T-cell (primary cell): Measurements from ENCODE around the gene SFMBT2. TPM values are rescaled to one million over a fixed set of nuclear protein-coding genes. Genes with fewer than 3 reads are reported as not detected.
A peak's percentile ranks its signal among the peaks of the same experiment; 100 is the strongest.

Experiments
- ATAC-seq, 4 experiments: fragments of 200-7000 bp in 3 of 4; fragments of 150-1000 bp in 1 of 4; cut with Tn5 transposase; replicated peaks in 1 of 4; 1 replicate in 3 of 4; 2 replicates in 1 of 4; pipeline ENCODE4 v1.10.0; 2021; ENCODE audit warnings: moderate library complexity in 3 of 4, mild to moderate bottlenecking in 2 of 4, moderate number of reproducible peaks in 1 of 4
- CTCF ChIA-PET, 2 donors: fragments of 300-600 bp; sonication (Branson Sonifier 250); formaldehyde crosslinking; loops; one replicate each; lab custom pipeline; 2022; ENCODE audit warnings: antibody characterized with exemption in 2 of 2; lab: Charles Lee
- POLR2A ChIA-PET, 2 donors: fragments of 300-600 bp; sonication (Branson Sonifier 250); formaldehyde crosslinking; loops; one replicate each; lab custom pipeline; 2022; ENCODE audit warnings: antibody characterized with exemption in 2 of 2; lab: Charles Lee
- DNase-seq, 35 experiments: peaks; one replicate each; pipeline versions ENCODE4 v3.0.0 to v3.0.0-alpha.2; 2013 to 2023
- H3K27ac ChIP-seq: one replicate; pipeline ENCODE4 v1.5.1; 2013; ENCODE audit warnings: low read length
- H3K27me3 ChIP-seq, 2 experiments: replicated peaks in 1 of 2; 1 replicate in 1 of 2; 2 replicates in 1 of 2; pipeline versions ENCODE4 v1.6.1 to v1.7.0; 2013; ENCODE audit warnings: low read length in 1 of 2, mixed read lengths in 1 of 2; ENCODE audit not compliant: control insufficient read depth in 2 of 2, insufficient read depth in 2 of 2; ENCODE audit errors: extremely low read depth in 1 of 2
- H3K36me3 ChIP-seq, 2 donors: 1 replicate in 1 of 2; 2 replicates in 1 of 2; pipeline versions ENCODE4 v1.6.1 to v1.7.0; 2013; ENCODE audit warnings: low read length in 1 of 2; ENCODE audit not compliant: control insufficient read depth in 2 of 2, insufficient read depth in 1 of 2; ENCODE audit errors: extremely low read depth in 1 of 2
- H3K4me1 ChIP-seq, 2 experiments: 1 replicate in 1 of 2; 2 replicates in 1 of 2; pipeline versions ENCODE4 v1.6.1 to v1.7.0; 2013; ENCODE audit warnings: low read length in 2 of 2, mixed read lengths in 1 of 2; ENCODE audit not compliant: insufficient read depth in 2 of 2, control insufficient read depth in 1 of 2; ENCODE audit errors: extremely low read depth in 1 of 2
- H3K4me3 ChIP-seq, 2 donors: 1 replicate in 1 of 2; 2 replicates in 1 of 2; pipeline versions ENCODE4 v1.5.1 to v1.7.0; 2013; ENCODE audit warnings: mild to moderate bottlenecking in 2 of 2, low read length in 1 of 2, moderate library complexity in 1 of 2; ENCODE audit not compliant: control insufficient read depth in 1 of 2; ENCODE audit errors: extremely low read depth in 1 of 2
- H3K9me3 ChIP-seq: 2 replicates; pipeline ENCODE4 v1.7.0; 2013
- H3K27ac Mint-ChIP-seq, 2 donors: one replicate each; pipeline ENCODE4 v1.8.0; 2020 to 2021; ENCODE audit warnings: mild to moderate bottlenecking in 2 of 2, mixed read lengths in 2 of 2
- H3K27me3 Mint-ChIP-seq, 2 donors: one replicate each; pipeline ENCODE4 v1.8.0; 2021 to 2022; ENCODE audit warnings: mixed read lengths in 2 of 2
- H3K36me3 Mint-ChIP-seq: one replicate; pipeline ENCODE4 v1.8.0; 2021; ENCODE audit warnings: mixed read lengths
- H3K4me1 Mint-ChIP-seq, 3 donors: one replicate each; pipeline ENCODE4 v1.8.0; 2020 to 2022; ENCODE audit warnings: mixed read lengths in 3 of 3, mild to moderate bottlenecking in 1 of 3
- H3K4me3 Mint-ChIP-seq, 3 donors: one replicate each; pipeline ENCODE4 v1.8.0; 2020 to 2022; ENCODE audit warnings: mild to moderate bottlenecking in 3 of 3, mixed read lengths in 3 of 3, moderate library complexity in 3 of 3
- H3K9me3 Mint-ChIP-seq, 3 donors: one replicate each; pipeline ENCODE4 v1.8.0; 2020 to 2022; ENCODE audit warnings: mixed read lengths in 3 of 3
- WGBS: methylation state at CpG from one replicate; pipeline ENCODE4 v1.1.5; 2013; ENCODE audit warnings: missing lambda C conversion rate; ENCODE audit not compliant: insufficient coverage; 5-methylcytosine and 5-hydroxymethylcytosine counted together
- total RNA-seq, 35 experiments: library from RNA in 6 of 35; stranded (reverse) in 6 of 35; fragments of 120-200 nt in 1 of 35; gene quantifications; one replicate each; pipeline versions ENCODE4 v1.2.1 to v1.2.4 and lab custom pipeline; 2013 to 2026

Gene SFMBT2
- total RNA-seq, 5 donors from 2014 or later (not counting 1 experiment from before 2014, with no cell fraction given), result 32.7 to 38.3 (median 36.8) TPM

DNA sequence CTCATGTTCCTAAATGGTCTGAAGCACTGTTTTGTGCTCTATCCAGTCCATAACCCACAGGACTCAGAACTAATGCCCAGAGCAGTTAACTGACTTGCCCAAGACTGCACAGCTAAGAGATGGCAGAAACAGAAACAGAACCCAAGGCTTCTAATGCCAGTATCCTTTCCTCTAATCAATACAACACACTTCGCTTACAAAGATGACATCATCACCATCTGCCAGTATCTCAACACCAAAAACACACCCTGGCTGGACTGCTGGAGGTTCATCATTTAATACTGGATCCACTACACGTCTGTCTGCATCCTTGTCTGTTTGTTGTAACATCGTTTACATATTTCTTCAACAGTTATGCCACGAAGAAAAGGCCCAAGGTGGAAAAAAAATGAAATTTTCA is 165.3 kb downstream of the SFMBT2 start:
- Mint-ChIP-seq H3K36me3 (peaks cover 61% of the 10 kb centered on the region), H3K4me3 (no peak overlapping the region), H3K27me3 (no peaks in the 10 kb centered on the region), H3K4me1 (peaks cover 32 to 37% (median 33%) of the 10 kb centered on the region in 3 donors), H3K9me3 (no peaks in the 10 kb centered on the region), H3K27ac (no peak overlapping the region)
- CTCF ChIA-PET, result no interaction called here
- ATAC-seq, result no peak
- Histone ChIP-seq H3K9me3 (no peaks in the 10 kb centered on the region), H3K4me1 (peaks cover 8 to 9% of the 10 kb centered on the region in 2 experiments), H3K27ac (no peak overlapping the region), H3K4me3 (no peak overlapping the region), H3K36me3 (peaks cover 10 to 40% of the 10 kb centered on the region in 2 donors), H3K27me3 (no peaks in the 10 kb centered on the region)
- POLR2A ChIA-PET, result no interaction called here
- DNase-seq, result no peak
- WGBS, result 100% methylated on average over 1 of the region's 4 CpGs

DNA sequence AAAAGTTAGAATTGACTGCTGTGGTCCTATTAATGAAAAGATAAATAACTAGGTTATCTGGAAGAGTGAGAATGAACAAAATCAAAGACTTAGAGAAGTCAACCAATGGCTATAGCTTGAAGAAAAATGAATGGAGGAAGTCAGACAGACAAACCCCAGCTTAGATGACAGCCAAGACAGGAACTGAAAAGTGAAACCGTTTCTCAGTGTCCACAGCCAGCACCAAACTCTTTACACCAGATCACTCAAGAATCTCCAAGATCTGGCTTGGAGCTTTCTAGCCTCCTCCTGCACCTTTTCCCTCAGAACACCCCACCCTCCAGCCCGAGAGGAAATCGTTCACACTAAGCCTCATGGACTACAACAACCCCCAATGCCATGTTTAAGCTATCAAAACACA is 167.0 kb downstream of the SFMBT2 start:
- DNase-seq, result peak in 1 of 35 experiments; percentile 19
- ATAC-seq, result peak; percentile 54 to 63 (median 59)
- H3K27me3 Mint-ChIP-seq, result no peaks in the 10 kb centered on the region
- Histone ChIP-seq H3K9me3 (no peaks in the 10 kb centered on the region), H3K27me3 (no peaks in the 10 kb centered on the region), H3K27ac (no peak overlapping the region), H3K4me3 (no peak overlapping the region), H3K36me3 (peaks cover 7 to 31% of the 10 kb centered on the region in 2 donors), H3K4me1 (peaks cover 8 to 9% of the 10 kb centered on the region in 2 experiments)
- ChIA-PET CTCF (interaction anchor here in 1 of 2 donors (0.5 to 1.2 kb wide), 4 partner anchors 15 to 1363 kb away, joined by 3 to 4 read pairs (median 3); no protein-coding TSS in a partner anchor), POLR2A (interaction anchor here in 1 of 2 donors (0.6 to 0.7 kb wide), 2 partner anchors 25 to 868 kb away, joined by 3 read pairs; no protein-coding TSS in a partner anchor)
- WGBS, result 18% methylated on average over 3 of the region's 3 CpGs
- peak overlapping the region; percentile 4 to 45 (median 30) for H3K4me3 Mint-ChIP-seq
- peak overlapping the region; percentile 13 to 71 for H3K27ac Mint-ChIP-seq
- H3K9me3 Mint-ChIP-seq, result no peaks in the 10 kb centered on the region
- H3K36me3 Mint-ChIP-seq, result peaks cover 65% of the 10 kb centered on the region
- peaks cover 48 to 54% (median 48%) of the 10 kb centered on the region in 3 donors for H3K4me1 Mint-ChIP-seq

DNA sequence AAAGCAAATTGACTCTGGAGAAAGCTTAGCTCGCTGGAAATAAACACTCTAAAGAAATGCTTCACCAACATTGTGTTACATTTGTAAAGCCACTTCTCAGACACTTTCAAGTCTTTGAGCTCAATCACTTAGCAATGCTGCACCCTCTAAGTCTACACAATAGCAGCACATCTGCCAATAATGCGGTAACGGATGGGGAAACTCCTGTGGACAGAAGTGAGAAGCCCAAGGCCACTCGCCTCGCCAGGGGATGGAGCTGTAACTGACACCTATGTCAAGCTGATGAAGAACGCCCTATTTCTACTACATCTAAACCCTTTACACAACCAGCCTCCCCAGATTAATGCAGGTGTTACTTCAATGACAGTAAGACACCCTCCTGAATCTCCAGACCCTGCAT is 167.7 kb downstream of the SFMBT2 start:
- H3K36me3 Mint-ChIP-seq, result peaks cover 62% of the 10 kb centered on the region
- H3K27ac Mint-ChIP-seq, result peak overlapping the region in 1 of 2 donors; percentile 16
- ChIA-PET POLR2A (no interaction called here), CTCF (interaction anchor here in 1 of 2 donors (0.9 to 1.2 kb wide), 2 partner anchors 16 to 122 kb away, joined by 3 to 4 read pairs; no protein-coding TSS in a partner anchor)
- Histone ChIP-seq H3K36me3 (peaks cover 7 to 23% of the 10 kb centered on the region in 2 donors), H3K27ac (no peak overlapping the region), H3K4me3 (no peak overlapping the region), H3K9me3 (no peaks in the 10 kb centered on the region), H3K27me3 (no peaks in the 10 kb centered on the region), H3K4me1 (peaks cover 8 to 9% of the 10 kb centered on the region in 2 experiments)
- peak in 12 of 35 experiments; percentile 8 to 52 (median 18) for DNase-seq
- H3K27me3 Mint-ChIP-seq, result no peaks in the 10 kb centered on the region
- ATAC-seq, result no peak
- H3K4me3 Mint-ChIP-seq, result no peak overlapping the region
- no peaks in the 10 kb centered on the region for H3K9me3 Mint-ChIP-seq
- H3K4me1 Mint-ChIP-seq, result peaks cover 48 to 56% (median 49%) of the 10 kb centered on the region in 3 donors
- no CpG with 5 or more reads among the region's 6 CpGs for WGBS

DNA sequence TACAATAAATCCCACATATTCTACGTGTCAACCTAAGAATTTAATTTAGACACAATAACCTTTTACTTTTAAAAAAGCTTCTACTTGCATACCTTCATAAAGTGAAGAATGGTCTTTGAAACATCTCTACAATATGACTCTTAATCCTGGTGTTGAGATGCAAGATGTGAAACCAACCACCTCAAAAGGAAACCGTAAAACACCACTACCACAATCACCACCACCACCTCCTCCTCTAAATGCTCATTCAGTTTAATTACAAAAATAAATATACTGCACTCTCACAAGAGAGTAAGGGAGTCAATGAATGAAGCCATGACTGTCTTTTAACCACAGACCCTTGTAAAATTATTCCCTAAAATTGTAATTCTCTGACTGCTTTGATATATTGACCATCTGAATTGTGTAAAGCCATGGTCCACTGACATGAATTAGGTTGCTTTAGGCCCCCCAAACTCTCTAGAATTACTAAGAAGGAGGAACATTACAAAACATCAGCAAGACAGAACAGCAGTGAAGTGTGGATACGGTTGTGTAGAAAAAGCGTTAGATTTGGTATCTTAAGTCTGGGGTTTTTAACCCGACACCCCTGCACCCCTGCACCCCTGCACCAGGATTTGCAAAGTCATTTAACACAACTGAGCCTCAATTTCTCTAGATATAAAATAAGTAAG is 171.4 kb downstream of the SFMBT2 start:
- Mint-ChIP-seq H3K4me1 (peaks cover 42 to 68% (median 44%) of the 10 kb centered on the region in 3 donors), H3K9me3 (peaks cover 0 to 7% (median 0%) of the 10 kb centered on the region in 3 donors), H3K27ac (no peak overlapping the region), H3K36me3 (peaks cover 81% of the 10 kb centered on the region), H3K27me3 (no peaks in the 10 kb centered on the region), H3K4me3 (no peak overlapping the region)
- DNase-seq, result peak in 1 of 35 experiments; percentile 34
- peaks cover 3 to 4% of the 10 kb centered on the region in 2 experiments for H3K4me1 ChIP-seq
- H3K27me3 ChIP-seq, result no peaks in the 10 kb centered on the region
- 10% methylated on average over 2 of the region's 5 CpGs for WGBS
- CTCF ChIA-PET, result no interaction called here
- POLR2A ChIA-PET, result no interaction called here
- H3K36me3 ChIP-seq, result peaks cover 7 to 20% of the 10 kb centered on the region in 2 donors
- no peak overlapping the region for H3K4me3 ChIP-seq
- H3K27ac ChIP-seq, result no peak overlapping the region
- peak in 2 of 4 experiments; percentile 48 to 54 for ATAC-seq
- H3K9me3 ChIP-seq, result peaks cover 3% of the 10 kb centered on the region

DNA sequence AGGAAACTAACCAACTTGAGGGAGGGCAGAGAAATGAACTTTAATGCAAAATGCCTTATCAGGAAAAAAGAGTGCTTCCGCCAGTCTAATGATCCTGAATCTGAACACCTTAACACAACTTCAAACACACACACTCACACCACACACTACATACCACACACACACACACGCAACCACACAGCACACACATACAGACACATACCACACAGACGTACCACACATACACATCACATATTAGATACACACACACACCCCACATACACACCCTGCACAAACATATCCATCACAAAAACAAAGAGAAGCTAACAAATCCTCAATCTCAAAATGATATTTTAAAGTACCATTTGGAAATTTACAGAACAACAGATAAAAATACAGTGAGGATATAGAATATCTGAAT is 175.5 kb downstream of the SFMBT2 start:
- Histone ChIP-seq H3K4me3 (no peak overlapping the region), H3K27ac (no peak overlapping the region), H3K27me3 (no peaks in the 10 kb centered on the region), H3K36me3 (peaks cover 2 to 15% of the 10 kb centered on the region in 2 donors), H3K9me3 (peaks cover 3% of the 10 kb centered on the region), H3K4me1 (peaks cover 0 to 3% of the 10 kb centered on the region in 2 experiments)
- Mint-ChIP-seq H3K27me3 (no peaks in the 10 kb centered on the region), H3K27ac (no peak overlapping the region), H3K36me3 (peaks cover 73% of the 10 kb centered on the region), H3K4me3 (no peak overlapping the region), H3K4me1 (peaks cover 32 to 55% (median 40%) of the 10 kb centered on the region in 3 donors), H3K9me3 (peaks cover 0 to 7% (median 0%) of the 10 kb centered on the region in 3 donors)
- ATAC-seq (no peak), DNase-seq (no peak)
- CTCF ChIA-PET, result no interaction called here
- 100% methylated on average over 3 of the region's 3 CpGs for WGBS
- POLR2A ChIA-PET, result no interaction called here

DNA sequence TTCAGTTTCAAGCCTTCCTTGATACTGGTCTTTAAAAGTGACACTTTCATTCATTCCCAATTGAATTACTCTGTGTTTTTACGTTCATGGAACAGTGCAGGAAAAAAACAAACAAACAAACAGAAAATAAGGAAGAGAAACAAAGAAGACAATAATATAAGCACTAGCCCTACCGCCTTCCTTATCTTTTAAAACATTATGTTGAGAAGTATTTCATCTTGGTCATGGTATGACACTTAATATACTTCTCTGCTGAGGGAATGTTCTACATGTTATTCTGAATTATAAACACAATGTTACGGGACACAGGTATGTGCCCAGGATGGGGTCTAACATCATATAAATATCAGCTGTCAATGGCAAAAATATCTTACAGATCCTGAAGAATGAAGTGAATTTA is 176.7 kb downstream of the SFMBT2 start:
- H3K27me3 ChIP-seq, result no peaks in the 10 kb centered on the region
- Mint-ChIP-seq H3K36me3 (peaks cover 67% of the 10 kb centered on the region), H3K4me3 (no peak overlapping the region), H3K9me3 (peaks cover 0 to 7% (median 0%) of the 10 kb centered on the region in 3 donors), H3K4me1 (peaks cover 21 to 42% (median 27%) of the 10 kb centered on the region in 3 donors), H3K27ac (no peak overlapping the region), H3K27me3 (no peaks in the 10 kb centered on the region)
- peaks cover 3 to 15% of the 10 kb centered on the region in 2 donors for H3K36me3 ChIP-seq
- H3K4me1 ChIP-seq, result peaks cover 0 to 3% of the 10 kb centered on the region in 2 experiments
- DNase-seq (no peak), ATAC-seq (no peak)
- H3K27ac ChIP-seq, result no peak overlapping the region
- ChIA-PET POLR2A (interaction anchor here in 1 of 2 donors (0.6 kb wide), 1 partner anchor 25 kb away, joined by 3 read pairs; no protein-coding TSS in a partner anchor), CTCF (interaction anchor here in 1 of 2 donors (0.6 kb wide), 1 partner anchor 108 kb away, joined by 5 read pairs; no protein-coding TSS in a partner anchor)
- H3K9me3 ChIP-seq, result peaks cover 3% of the 10 kb centered on the region
- WGBS, result no CpG with 5 or more reads among the region's 3 CpGs
- H3K4me3 ChIP-seq, result no peak overlapping the region
